GM19238 (cell line): Measurements from ENCODE around the gene SLC66A2.

Experiments
- DNase-seq: peaks from one replicate; pipeline ENCODE4 v3.0.0; 2011; ENCODE audit warnings: low spot score; ENCODE audit not compliant: insufficient read length

Gene SLC66A2

GRCh38 chr18:79904357-79905147 lies 46.9 kb downstream of the SLC66A2 start:
- no peak for DNase-seq

GRCh38 chr18:79903787-79904356 lies 47.6 kb downstream of the SLC66A2 start:
- no peak for DNase-seq

- no peak for DNase-seq
Measured at GRCh38 chr18:79903071-79903635, 48.3 kb downstream of the SLC66A2 start.

GRCh38 chr18:79902640-79903039 lies 48.8 kb downstream of the SLC66A2 start:
- DNase-seq = no peak

- DNase-seq = no peak
Measured at GRCh38 chr18:79902075-79902474, 49.4 kb downstream of the SLC66A2 start.

GRCh38 chr18:79901665-79902064 lies 49.8 kb downstream of the SLC66A2 start:
- no peak for DNase-seq

GRCh38 chr18:79900610-79901570 lies 50.6 kb downstream of the SLC66A2 start:
- no peak for DNase-seq

- no peak for DNase-seq
Measured at GRCh38 chr18:79899609-79900445, 51.6 kb downstream of the SLC66A2 start.

GRCh38 chr18:79898952-79899608 lies 52.4 kb downstream of the SLC66A2 start:
- DNase-seq = no peak

- no peak for DNase-seq
Measured at GRCh38 chr18:79897940-79898625, 53.4 kb downstream of the SLC66A2 start.

GRCh38 chr18:79896738-79897137 lies 54.7 kb downstream of the SLC66A2 start:
- no peak for DNase-seq

- no peak for DNase-seq
Measured at GRCh38 chr18:79890674-79891073, 60.8 kb downstream of the SLC66A2 start.

GRCh38 chr18:79889569-79889968 lies 61.9 kb downstream of the SLC66A2 start:
- no peak for DNase-seq

GRCh38 chr18:79888016-79888415 lies 63.4 kb downstream of the SLC66A2 start:
- DNase-seq = no peak

GRCh38 chr18:79887181-79888000 lies 64.1 kb downstream of the SLC66A2 start:
- no peak for DNase-seq

- no peak for DNase-seq
Measured at GRCh38 chr18:79884963-79885728, 66.3 kb downstream of the SLC66A2 start.

- no peak for DNase-seq
Measured at GRCh38 chr18:79884294-79884962, 67.0 kb downstream of the SLC66A2 start.
